ENCODE data around the gene MTCH1. TPM values are rescaled to one million over a fixed set of nuclear protein-coding genes. Genes with fewer than 3 reads are reported as not detected.
A peak's percentile ranks its signal among the peaks of the same experiment; 100 is the strongest.

Gene MTCH1
- total and polyA plus RNA-seq, 9 of the 15 experiments (the other 6 are each of a cell fraction or from before 2014, with no cell fraction given), result 7.9 to 161 (median 118) TPM

DNA sequence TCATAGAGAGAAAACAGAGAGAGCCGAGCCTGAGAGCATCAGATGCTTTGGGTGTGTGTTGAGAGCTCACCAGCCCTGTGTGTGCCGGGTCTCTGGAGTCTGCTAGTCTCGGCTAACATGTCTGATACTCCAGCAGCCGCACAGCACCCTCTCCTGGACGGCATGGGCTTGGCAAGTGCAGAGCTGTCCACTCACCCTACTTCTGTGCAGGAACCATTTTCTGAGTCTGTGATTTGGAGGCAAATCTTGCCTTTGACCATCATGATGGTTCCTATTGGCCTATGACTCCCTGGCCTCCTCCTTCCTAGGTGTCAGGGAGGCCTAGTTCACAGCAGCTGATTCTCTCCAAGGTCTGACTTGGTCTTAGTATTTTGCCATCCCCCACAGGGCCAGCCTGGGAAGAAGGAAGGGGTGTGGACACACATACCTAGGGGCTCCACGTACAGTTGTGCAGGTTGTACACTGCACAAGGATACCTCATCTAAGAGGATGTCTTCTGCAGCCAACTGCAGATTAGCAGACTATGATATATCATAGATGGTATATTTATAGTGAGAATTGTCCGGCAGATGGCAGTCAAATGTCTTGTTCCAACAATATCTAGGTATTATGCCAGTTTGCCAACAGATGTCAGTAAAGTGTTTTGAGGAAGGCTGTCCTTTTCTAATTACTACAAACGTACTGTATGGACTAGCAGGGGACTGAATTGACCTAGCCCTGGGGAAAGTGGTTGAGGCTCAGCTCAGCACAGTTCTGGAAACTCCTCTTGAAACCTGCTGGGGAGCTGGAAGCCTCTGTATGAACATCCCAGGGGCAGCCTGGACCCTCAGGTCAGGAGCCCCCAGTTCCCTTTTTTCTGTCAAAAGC is 32.4 kb upstream of the MTCH1 start (continued):
- TF ChIP-seq, protein P1, sequence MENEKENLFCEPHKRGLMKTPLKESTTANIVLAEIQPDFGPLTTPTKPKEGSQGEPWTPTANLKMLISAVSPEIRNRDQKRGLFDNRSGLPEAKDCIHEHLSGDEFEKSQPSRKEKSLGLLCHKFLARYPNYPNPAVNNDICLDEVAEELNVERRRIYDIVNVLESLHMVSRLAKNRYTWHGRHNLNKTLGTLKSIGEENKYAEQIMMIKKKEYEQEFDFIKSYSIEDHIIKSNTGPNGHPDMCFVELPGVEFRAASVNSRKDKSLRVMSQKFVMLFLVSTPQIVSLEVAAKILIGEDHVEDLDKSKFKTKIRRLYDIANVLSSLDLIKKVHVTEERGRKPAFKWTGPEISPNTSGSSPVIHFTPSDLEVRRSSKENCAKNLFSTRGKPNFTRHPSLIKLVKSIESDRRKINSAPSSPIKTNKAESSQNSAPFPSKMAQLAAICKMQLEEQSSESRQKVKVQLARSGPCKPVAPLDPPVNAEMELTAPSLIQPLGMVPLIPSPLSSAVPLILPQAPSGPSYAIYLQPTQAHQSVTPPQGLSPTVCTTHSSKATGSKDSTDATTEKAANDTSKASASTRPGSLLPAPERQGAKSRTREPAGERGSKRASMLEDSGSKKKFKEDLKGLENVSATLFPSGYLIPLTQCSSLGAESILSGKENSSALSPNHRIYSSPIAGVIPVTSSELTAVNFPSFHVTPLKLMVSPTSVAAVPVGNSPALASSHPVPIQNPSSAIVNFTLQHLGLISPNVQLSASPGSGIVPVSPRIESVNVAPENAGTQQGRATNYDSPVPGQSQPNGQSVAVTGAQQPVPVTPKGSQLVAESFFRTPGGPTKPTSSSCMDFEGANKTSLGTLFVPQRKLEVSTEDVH (IDR thresholded peaks at IDR 0.05; ENCODE audit: low read depth, partially characterized antibody), result peak; percentile 47
- TF ChIP-seq ZNF316 (IDR thresholded peaks at IDR 0.05), result no peak
- TF ChIP-seq CCNT2 (IDR thresholded peaks at IDR 0.05; ENCODE audit: borderline replicate concordance, extremely low read depth, insufficient read length, low read depth, low read length), result no peak
- no peak for TF ChIP-seq ATF1 (CRISPR knock-in tag; IDR thresholded peaks at IDR 0.05)
- peak; percentile 72 for TF ChIP-seq ATF1 (tag; IDR thresholded peaks at IDR 0.05)
- no peak for TF ChIP-seq RAD51 (IDR thresholded peaks at IDR 0.05; ENCODE audit: borderline replicate concordance, low read depth)
- 0 out of 2 replicates have a peak, but pooled peaks have one; percentile 41 for TF ChIP-seq KAT8 (IDR thresholded peaks at IDR 0.05; ENCODE audit: low read depth)
- no peak for TF ChIP-seq ZNF212 (CRISPR knock-in tag; IDR thresholded peaks at IDR 0.05)
- TF ChIP-seq, protein P2, sequence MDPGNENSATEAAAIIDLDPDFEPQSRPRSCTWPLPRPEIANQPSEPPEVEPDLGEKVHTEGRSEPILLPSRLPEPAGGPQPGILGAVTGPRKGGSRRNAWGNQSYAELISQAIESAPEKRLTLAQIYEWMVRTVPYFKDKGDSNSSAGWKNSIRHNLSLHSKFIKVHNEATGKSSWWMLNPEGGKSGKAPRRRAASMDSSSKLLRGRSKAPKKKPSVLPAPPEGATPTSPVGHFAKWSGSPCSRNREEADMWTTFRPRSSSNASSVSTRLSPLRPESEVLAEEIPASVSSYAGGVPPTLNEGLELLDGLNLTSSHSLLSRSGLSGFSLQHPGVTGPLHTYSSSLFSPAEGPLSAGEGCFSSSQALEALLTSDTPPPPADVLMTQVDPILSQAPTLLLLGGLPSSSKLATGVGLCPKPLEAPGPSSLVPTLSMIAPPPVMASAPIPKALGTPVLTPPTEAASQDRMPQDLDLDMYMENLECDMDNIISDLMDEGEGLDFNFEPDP (CRISPR knock-in tag; IDR thresholded peaks at IDR 0.05), result no peak
- no peak for TF ChIP-seq ZNF24 (IDR thresholded peaks at IDR 0.05)
- TF ChIP-seq NFE2 (IDR thresholded peaks at IDR 0.05; ENCODE audit: low read depth), result 0 out of 2 replicates have a peak, but pooled peaks have one; percentile 21
- no peak; the same call in 1 of the 2 replicates for TF ChIP-seq FOSL1 (tag; conservative IDR thresholded peaks at IDR 0.05)
- no peak for TF ChIP-seq RBBP5 (IDR thresholded peaks at IDR 0.05; ENCODE audit: borderline replicate concordance, insufficient read depth, low read length, poor library complexity, severe bottlenecking)
- TF ChIP-seq KHSRP (IDR thresholded peaks at IDR 0.05), result no peak
- no peak for TF ChIP-seq FOXJ3 (CRISPR knock-in tag; IDR thresholded peaks at IDR 0.05)
- no peak for TF ChIP-seq ETV6 (IDR thresholded peaks at IDR 0.05; ENCODE audit: borderline replicate concordance in 1 of 2, low read depth in 2 of 2, low read length in 1 of 2)
- TF ChIP-seq ETV6 (CRISPR knock-in tag; IDR thresholded peaks at IDR 0.05; ENCODE audit: borderline replicate concordance), result no peak
- no peak for TF ChIP-seq CREBBP (IDR thresholded peaks at IDR 0.05; ENCODE audit: low read depth, low read length)
- TF ChIP-seq, protein P3, sequence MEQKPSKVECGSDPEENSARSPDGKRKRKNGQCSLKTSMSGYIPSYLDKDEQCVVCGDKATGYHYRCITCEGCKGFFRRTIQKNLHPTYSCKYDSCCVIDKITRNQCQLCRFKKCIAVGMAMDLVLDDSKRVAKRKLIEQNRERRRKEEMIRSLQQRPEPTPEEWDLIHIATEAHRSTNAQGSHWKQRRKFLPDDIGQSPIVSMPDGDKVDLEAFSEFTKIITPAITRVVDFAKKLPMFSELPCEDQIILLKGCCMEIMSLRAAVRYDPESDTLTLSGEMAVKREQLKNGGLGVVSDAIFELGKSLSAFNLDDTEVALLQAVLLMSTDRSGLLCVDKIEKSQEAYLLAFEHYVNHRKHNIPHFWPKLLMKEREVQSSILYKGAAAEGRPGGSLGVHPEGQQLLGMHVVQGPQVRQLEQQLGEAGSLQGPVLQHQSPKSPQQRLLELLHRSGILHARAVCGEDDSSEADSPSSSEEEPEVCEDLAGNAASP (IDR thresholded peaks at IDR 0.05), result no peak
- TF ChIP-seq ZNF77 (CRISPR knock-in tag; IDR thresholded peaks at IDR 0.05), result no peak
- TF ChIP-seq TAF9B (IDR thresholded peaks at IDR 0.05; ENCODE audit: partially characterized antibody), result no peak
- TF ChIP-seq NFE2L1 (tag; IDR thresholded peaks at IDR 0.05; ENCODE audit: borderline replicate concordance, low read depth), result no peak
- peak; percentile 88 for TF ChIP-seq CC2D1A (IDR thresholded peaks at IDR 0.05)
- TF ChIP-seq TCF7 (IDR thresholded peaks at IDR 0.05; ENCODE audit: borderline replicate concordance), result no peak
- no peak for TF ChIP-seq ZKSCAN8 (CRISPR knock-in tag; IDR thresholded peaks at IDR 0.05)
